ENCODE measurements around the gene RHBDL1.

DNA sequence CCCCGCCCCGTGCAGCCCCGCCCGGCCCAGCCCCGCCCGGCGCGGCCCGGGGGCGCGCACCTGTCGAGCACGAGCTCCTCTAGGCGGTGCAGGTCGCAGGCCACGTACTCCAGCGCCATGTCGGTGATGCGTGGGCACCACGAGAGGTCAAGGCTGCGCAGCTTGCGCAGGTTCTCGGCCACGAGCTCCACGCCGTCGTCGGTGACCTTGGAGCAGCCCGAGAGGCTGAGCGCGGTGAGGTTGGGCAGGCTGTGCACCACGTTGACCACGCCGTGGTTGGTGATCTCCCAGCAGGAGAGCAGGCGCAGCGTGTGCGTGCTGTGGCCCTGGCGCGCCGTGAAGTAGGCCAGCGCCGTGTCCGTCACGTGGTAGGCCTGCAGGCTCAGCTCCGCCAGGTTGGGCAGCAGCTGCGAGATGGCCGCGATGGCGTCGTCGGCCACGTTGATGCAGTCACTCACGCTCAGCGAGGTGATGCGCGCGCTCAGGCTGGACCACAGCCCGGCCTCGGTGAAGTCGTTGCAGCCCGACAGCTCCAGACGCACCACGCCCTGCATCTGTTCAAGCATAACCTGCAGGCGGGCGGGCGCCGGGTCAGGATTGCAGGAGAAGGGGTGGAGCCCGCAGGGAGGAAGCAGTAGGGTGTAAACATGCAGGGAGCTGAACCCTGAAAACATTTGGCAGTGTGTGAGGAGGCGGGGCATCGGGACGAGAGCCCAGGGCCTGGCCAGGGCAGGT, 20.1 kb downstream of the RHBDL1 start:
- no peak for TF ChIP-seq EZH2 (IDR thresholded peaks at IDR 0.05; ENCODE audit: borderline replicate concordance, low read depth, low read length, poor library complexity, severe bottlenecking)
- TF ChIP-seq, protein P1, sequence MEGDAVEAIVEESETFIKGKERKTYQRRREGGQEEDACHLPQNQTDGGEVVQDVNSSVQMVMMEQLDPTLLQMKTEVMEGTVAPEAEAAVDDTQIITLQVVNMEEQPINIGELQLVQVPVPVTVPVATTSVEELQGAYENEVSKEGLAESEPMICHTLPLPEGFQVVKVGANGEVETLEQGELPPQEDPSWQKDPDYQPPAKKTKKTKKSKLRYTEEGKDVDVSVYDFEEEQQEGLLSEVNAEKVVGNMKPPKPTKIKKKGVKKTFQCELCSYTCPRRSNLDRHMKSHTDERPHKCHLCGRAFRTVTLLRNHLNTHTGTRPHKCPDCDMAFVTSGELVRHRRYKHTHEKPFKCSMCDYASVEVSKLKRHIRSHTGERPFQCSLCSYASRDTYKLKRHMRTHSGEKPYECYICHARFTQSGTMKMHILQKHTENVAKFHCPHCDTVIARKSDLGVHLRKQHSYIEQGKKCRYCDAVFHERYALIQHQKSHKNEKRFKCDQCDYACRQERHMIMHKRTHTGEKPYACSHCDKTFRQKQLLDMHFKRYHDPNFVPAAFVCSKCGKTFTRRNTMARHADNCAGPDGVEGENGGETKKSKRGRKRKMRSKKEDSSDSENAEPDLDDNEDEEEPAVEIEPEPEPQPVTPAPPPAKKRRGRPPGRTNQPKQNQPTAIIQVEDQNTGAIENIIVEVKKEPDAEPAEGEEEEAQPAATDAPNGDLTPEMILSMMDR (conservative IDR thresholded peaks at IDR 0.05; ENCODE audit: low read depth, low read length), result no peak
